HT-29 (cell line): ENCODE results near the gene PPM1F. TPM values are rescaled to one million over a fixed set of nuclear protein-coding genes. Genes with fewer than 3 reads are reported as not detected.
"Not testable (repeated sequence)": the region's sequence is repeated elsewhere in the genome, so short reads cannot be mapped to it uniquely, and the experiment has no call there.

Source experiments
- DNase-seq: peaks from one replicate; pipeline ENCODE4 v3.0.0-alpha.2; 2015; ENCODE audit warnings: low spot score
- total RNA-seq: library from RNA; depleted of rRNA; stranded (reverse); fragments of >200 nt; shearing (Covaris generic); gene quantifications from 2 replicates; pipeline ENCODE4 v1.2.3, GENCODE V29; 2014

The PPM1F gene
- total RNA-seq, 1 experiment from 2014 or later: 17.8 TPM

DNA sequence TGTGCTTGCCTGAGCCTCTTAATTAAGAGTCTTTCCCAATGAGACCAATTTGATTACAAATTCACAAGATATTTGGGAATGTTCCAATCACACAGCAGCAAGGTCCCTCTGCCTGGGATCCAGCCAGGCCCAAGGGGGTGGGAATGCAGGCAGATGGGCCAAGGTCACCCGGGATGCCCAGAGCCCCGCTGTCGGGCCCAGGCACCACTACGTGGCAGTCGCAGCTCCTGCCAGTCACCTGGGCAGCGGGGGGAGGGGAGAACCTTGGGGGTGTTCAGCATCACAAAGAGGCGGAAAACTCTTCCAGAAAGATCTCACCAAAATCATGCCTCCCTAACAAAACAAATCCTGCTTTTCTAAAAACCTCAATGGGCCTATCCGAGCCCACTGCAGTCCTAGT lies 30.9 kb downstream of the PPM1F start:
- no peak for DNase-seq

DNA sequence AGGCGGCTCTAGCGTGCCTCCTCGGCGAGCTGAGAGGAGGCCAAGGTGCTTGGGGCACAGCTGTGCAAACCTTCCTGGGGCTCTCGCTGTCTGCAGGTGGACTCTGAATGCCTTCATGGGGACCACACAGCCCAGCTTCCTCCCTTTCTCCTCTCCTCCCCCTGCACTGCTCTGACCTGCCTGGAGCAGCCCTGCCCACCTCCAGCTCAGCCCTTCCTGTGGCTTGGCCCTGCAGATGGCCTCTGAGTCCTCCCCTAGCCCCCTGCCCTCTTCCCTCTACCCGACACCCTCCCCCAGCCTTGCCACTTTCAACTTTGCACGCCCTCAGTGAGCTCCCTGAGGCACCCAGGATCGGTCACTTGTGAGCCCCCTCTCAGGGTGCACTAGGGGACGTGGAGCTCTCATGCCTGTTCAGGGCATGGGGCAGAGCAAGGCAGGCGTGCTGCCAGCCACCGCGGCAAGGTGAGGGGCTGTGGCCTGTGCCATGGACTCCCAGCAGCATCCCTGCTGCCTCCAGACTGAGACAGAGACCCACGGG lies 31.4 kb downstream of the PPM1F start:
- no peak for DNase-seq

DNA sequence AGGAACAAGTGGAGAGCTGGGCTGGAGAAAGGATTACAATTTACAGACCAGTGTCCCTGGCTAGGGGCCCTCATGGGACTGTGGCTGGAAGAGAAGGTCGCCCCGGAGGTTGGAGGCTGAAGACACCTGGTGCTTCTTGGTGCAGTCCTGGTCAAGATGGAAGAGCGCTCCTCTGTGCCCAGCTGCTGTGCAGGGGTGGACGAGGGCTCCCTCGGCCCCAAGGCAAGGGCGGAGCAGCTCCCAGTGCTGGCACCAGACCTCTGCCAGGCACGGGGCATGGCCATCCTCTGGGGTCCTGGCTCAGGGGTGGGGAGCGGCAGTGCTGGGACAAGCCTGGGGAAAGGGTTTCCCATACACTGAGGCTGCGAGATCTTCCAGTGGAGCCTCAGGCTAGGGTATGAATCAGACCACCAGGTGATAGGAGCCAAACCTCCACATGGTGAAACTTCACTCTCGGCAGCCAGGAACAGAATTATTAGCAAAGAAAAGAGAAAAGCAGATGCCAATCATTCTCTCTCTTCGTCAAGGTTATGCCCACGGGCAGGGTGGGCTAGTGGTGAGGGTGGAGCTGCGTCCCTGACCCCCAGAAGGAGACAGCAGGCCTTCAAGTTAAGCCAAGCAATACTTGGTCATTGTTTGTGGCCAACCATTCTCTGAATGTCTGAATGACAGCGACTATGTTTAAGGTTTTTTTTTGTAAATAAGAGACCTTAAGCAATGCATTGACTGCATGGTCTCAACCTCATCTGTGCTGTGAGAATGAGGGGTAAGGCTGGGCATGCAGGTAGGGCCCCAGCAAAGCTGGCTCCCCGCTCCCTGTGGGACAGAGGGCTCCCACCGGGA lies 32.1 kb downstream of the PPM1F start:
- DNase-seq: no peak

DNA sequence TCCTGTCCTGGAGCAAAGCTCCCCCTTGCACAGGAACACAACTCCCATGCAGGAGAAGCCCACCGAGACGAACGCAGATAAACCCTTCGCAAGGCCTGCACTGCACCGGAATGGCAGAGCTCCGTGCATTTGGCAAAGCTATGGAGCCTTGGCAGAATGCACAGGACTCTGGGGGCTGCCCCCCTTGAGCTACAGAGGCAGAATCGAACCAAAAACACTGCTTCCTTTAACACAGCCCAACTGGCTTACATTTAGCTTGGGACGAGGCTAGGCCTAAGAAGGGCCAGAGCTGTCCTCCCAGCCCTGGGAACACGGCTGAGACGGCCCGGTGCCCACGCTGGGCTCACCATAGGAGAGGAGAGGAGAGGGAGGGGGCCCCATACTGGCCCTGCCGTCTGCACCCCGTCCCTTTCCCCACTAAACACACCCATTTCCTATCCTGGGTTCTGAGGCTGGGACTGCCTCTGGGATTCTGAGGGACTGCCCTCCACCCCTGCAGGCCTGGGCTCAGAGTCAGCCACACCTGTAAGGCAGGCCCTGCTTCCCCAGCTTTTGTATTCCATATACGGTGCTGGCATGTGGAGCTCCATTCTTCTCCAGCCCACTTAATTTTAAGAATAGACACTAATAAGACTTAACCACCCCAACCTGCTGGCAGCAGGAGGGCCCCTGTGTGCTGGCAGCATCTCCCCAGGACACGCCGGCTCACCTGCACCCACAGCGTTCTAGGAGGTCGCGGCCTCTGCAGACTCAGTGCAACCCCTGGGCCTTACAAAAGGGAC lies 32.9 kb downstream of the PPM1F start:
- DNase-seq: no peak

DNA sequence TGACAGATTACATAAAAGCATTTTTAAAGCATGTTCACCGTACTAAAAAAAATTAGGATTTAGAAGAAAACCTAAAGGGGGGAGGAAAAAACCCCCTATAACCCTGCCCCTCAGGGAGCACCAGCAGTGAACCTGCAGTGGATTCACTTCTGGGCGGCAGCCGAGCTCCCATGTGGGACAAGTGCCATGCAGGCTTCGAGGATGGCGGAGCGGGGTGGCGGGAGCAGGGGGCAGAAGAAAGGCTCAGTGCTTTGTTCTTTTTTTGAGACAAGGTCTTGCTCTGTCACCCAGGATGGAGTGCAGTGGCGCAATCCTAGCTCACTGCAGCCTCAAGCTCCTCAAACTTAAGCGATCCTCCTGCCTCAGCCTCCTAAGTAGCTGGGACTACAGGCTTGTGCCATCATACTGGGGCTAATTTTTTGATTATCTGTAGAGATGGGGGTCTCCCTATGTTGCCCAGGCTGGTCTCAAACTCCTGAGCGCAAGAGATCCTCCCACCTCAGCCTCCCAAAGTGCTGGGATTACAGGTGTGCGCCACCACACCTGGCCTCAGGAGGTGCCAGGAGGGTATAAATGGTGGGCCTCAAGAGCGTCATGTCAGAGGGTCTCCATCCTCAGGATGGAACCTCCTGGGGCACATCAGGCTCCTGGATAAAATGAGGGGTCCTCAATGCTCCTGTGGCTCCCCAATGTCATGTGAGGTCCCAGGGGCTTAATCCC lies 34.0 kb downstream of the PPM1F start:
- DNase-seq: no peak

DNA sequence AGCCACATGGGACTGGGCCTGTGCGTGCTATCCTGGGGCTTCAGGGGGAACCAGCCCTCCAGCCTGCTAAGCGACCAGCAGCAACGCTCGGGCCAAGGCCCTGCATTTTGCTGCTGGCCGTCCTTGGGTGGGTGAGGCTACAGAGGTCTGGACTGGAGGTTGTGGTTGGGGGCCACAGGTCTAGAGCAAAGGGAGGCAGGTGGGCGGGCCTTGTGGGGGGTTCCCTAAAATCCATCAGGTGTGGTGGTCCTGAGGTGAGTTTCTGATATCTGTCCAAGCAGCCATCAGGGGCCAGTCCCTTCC lies 34.7 kb downstream of the PPM1F start:
- DNase-seq: no peak

DNA sequence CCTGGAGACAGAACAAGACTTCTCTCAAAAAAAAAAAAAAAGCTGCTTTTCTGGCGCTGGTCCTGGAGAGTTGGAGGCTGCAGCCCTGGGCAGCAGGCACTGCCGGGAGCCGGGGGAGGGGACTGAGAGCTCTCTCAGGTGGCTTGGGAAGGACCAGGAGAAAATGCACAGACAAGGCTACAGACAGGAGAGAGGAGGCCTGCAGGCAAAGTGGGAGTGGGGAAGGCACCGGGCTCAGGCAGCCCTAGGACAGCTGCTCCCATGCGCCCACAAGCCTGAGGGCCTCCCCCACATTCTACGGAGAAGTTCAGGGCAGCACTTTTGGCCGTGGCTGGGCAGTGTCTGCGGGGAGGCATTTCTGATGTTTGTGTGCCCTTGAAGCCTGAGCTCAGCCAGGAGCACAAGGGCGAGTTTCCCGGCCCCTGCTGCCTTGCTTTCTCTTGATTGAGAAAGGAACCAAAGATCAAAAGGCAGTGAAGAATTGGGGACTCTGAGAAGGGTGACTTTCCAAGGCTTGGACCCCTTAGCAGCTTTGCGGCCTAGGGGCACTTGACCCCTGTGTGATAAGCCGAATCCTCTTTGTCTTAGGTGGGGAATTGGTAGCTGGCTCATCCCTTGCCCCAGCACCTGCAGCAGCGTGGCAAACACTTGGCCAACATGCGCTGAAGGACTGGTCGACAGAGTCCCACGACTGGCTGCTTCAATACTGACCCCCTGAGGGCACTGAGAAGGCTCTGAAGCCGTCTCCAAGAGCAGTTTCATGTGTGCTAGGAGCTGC lies 35.3 kb downstream of the PPM1F start:
- DNase-seq: no peak

DNA sequence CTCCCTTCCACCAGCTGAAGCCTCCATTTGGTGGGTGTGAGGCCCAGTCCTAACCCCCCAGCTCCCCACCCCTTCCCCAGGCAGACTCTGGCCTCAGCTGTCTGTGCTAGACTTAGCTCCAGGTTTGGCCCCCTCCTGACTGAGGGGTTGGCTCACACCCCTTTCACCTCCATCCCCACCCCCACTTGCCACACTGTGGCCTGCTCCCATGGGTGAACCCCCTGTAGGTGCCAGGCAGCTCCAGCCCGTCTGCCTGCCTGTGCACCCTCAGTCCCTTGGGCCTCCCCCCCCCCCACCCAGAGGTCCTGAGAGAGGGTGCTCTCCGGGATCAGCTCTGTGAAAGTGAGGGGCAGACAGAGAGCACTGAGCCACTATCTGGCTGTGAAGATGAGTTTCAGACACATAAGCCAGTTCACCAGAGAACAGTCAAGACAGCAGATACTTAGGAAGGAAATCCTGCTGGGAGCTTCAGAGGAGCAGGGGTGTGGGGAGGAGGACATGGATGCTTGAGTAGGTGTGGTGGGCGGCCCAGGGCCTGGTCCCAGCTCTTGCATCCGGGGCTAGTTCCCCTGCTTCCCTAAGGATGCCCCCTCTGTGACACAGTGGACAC lies 36.2 kb downstream of the PPM1F start:
- no peak for DNase-seq

DNA sequence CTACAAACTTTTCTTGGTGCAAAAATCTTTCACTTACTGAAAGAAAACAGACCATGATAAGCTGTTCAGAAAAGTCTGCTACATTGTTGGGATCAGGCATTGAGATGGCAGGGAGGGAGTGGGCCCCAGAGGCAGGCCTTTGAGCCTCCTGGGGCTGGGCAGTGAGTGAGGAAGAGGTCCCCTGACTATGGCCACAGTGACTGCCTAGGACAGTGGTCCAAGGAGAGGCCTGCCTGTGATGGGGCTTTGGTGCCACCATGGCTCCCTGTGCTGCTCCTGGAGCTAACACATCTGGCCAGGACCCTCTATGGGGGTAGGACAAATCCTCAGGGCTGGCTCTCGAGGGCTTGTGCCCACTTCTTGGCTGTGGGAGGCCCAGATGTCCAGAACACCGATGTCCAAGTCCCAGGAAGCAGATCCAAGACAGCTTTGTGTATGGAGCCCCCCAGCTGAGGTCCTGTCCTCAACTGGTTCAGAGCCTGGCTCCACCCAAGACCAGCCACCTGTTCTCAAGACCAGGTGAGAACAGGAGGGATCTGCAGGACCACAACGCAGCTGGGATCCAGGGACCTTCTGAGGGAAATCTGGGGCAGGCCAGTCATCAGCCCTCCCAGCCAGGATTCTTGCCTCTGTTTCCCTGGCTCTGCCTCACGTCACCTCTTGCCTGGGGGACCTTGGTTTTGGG lies 36.9 kb downstream of the PPM1F start:
- DNase-seq: no peak

DNA sequence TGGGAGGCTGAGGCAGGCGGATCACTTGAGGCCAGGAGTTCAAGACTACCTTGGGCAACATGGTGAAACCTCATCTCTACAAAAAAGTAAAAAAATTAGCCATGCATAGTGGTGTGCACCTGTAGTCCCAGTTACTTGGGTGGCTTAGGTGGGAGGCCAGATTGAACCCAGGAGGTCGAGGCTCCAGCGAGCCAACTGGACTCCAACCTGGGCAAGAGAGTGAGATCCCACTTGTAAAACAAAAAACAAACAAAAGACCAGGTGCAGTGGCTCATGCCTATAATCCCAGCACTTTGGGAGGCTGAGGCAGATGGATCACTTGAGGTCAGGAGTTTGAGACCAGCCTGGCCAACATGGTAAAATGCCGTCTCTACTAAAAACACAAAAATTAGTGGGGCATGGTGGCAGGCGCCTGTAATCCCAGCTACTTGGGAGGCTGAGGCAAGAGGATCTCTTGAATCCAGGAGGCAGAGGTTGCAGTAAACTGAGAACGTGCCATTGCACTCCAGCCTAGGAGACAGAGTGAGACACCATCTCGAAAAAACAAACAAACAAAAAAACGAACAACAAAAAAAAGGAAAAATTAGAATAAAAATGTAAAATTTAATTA lies 38.5 kb downstream of the PPM1F start:
- DNase-seq: not testable (repeated sequence)

DNA sequence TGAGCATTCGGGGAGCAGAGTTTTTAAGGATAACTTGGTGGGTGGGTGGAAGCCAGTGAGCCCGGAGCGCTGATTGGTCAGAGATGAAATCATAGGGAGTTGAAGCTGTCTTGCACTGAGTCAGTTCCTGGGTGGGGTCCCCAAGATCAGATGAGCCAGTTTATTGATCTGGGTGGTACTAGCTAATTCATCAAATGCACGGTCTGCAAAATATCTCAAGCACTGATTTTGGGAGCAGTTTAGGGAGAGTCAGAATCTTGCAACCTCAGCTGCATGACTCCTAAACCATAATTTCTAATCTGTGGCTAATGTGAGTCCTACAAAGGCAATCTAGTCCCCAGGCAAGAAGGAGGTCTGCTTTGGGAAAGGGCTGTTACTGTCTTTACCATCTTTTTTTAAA lies 42.3 kb downstream of the PPM1F start:
- not testable (repeated sequence) for DNase-seq

DNA sequence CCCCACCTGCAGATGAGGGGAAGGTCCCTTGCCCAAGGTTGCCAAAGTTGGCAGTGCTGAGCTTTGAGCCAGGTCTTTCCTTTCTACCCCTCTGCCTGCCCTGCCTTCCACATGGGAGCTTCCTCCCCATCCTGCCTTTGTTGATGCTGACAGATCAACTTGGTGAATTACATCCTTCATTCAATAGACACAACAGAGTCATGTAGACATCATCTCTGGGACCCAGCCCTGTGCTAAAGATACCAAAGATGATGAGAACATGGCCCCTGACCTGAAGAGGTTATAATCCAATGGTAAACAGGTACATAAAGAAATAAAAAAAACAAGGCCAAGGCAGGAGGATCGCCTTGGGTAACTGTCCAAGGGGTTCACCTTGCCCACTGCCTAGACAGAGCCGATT lies 42.8 kb downstream of the PPM1F start:
- DNase-seq: no peak

DNA sequence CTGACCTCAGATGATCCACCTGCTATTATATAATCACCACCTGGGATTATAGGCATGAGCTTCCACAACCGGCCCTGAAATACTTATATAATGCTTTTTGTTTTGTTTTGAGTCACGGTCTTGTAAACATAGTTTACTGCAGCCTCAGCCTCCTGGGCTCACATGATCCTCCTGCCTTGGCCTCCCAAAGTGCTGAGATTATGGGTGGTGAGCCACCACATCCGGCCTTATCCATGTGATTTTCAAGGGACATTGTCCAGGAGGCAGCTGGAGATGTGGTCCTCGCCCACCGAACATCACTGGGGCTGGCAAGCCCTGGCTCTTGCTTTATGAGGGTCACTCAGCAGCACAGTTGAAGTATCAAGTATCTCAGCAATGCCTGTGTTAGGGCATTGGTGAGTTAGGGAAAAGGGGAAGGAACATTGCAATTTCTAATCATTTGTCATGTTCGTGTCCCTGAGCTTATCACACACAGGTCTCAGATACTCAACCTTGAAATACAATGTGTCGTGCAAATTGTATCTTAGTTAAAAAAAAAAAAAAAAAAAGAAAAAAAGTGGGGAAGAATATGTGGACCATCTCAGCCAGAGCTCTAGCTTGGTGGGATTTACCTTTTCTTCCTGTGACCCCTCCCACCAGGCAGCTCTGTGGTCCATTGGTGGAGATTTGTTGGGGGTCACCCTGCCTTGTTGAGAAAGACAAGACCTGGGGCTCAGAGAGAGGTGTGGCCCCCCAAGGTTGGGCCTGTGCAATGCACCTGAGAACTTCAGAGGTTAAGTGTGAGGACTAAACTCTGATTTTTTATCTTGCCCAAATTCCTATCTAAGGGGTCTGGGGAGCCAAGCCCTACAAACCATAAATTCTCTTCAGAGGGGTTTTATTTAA lies 44.8 kb downstream of the PPM1F start:
- no peak for DNase-seq

DNA sequence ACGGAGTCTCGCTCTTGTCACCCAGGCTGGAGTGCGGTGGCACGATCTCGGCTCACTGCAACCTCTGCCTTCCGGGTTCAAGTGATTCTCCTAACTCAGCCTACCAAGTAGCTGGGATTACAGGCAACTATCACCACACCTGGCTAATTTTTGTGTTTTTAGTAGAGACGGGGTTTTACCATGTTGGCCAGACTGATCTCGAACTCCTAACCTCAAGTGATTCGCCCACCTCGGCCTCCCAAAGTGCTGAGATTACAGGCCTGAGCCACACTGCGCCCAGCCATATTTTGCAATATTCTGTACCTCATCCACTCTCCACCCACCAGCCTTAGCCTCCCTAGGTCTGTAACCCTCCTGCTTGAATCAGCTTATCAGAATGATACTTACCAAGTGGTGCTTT lies 47.4 kb downstream of the PPM1F start:
- DNase-seq: not testable (repeated sequence)

DNA sequence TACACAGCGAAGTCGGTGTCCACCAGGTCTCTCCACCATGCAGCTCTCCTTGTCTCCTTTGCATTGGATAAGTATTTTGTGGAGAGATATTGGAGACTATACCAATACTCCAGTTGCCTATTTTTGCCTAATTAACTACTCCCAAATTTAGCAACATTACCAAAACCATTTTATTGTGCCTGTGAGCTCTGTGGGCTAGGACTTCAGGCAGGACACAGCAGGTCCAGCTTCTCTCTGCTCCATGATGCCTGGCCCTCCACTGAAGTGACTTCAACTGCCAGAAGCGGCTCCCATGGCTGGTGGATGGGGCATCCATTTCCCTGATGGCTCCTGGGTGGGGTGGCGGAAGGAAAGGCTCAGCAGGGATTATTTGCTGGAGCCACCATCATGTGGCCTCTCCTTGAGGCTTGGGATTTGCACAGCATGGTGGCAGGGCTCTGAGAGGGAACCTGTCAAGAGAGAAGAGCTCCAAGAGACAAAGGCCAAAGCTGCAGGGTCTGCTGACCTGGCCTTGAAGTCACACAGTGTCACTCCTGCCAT lies 48.3 kb downstream of the PPM1F start:
- DNase-seq: no peak

DNA sequence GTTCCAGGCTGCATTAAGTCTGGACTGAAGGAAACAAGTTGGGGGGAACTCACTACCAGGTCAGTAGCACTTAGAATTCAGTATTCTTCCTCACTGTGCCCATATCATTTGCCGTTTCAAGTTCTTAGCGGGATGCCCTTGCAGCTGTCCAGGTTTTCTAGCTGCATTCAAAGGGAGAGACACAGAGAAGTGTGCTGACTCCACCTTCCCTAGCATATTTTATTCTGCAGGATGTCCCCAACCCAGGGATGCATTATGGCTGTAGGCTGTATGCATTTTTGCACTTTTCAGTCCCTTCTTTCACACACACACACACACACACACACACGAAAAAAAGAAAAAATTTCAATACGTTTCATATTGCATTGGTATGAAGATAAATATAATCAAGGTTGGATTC lies 49.4 kb downstream of the PPM1F start:
- no peak for DNase-seq

DNA sequence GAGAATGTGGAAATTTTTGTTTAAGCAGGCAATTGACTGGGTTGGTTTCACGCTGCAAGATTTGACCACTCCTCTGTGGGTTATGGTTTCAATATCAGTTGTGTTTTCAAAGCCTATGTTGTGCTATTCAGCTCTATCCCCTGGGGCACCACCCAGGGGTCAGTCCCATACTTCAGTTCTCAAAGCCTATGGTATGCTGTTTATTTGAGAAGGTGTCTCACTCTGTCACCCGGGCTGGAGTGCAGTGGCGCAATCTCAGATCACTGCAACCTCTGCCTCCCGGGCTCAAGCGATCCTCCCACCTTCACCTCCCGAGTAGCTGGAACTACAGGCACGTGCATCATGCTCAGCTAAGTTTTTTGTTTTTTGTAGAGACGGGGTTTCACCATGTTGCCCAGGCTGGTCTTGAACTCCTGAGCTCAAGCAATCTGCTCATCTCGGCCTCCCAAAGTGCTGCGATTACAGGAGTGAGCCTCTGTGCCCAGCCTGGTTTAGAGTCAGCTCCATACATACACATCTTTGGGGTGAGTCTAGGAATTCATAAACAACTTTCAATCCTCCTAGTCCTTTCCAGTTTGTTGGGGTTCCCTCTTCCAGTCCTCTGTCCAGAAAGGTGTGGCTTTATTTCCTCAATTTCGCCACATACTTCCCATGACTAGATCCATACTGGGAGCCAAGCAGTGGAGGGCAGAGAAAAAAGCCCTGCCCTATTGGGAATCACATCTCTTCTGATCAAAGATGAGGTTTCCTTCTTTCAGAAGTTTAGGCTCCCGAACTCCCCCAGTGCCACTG lies 50.2 kb downstream of the PPM1F start:
- no peak for DNase-seq
